Neural cell (in vitro differentiated cells): ENCODE results near the gene FURIN. TPM values are rescaled to one million over a fixed set of nuclear protein-coding genes. Genes with fewer than 3 reads are reported as not detected.

Experiments
- H2AFZ ChIP-seq: fragments of 200-600, 300-800 bp; sonication (generic), shearing (Covaris generic); 2 replicates; pipeline ENCODE4 v1.6.0; 2014; ENCODE audit warnings: low read depth, mild to moderate bottlenecking, antibody characterized with exemption, low read length, moderate library complexity
- H3F3A ChIP-seq: fragments of 200-600 bp; shearing (Covaris generic); 2 replicates; pipeline ENCODE4 v1.6.1; 2016; ENCODE audit warnings: mild to moderate bottlenecking, moderate library complexity, mixed read lengths, antibody characterized with exemption, low read length; ENCODE audit not compliant: insufficient read depth, poor library complexity, severe bottlenecking
- H3K27ac ChIP-seq: fragments of 200-600, 300-800 bp; sonication (generic), shearing (Covaris generic); 2 replicates; pipeline ENCODE4 v1.5.1; 2014; ENCODE audit warnings: mild to moderate bottlenecking, low read length, moderate library complexity
- H3K27me3 ChIP-seq: fragments of 300-800, 200-600 bp; sonication (generic), shearing (Covaris generic); 2 replicates; pipeline ENCODE4 v1.6.0; 2014; ENCODE audit warnings: mild to moderate bottlenecking, low read depth, low read length, moderate library complexity; ENCODE audit not compliant: insufficient read depth
- H3K36me3 ChIP-seq: fragments of 300-800, 200-600 bp; sonication (generic), shearing (Covaris generic); 2 replicates; pipeline ENCODE4 v1.5.1; 2014; ENCODE audit warnings: mild to moderate bottlenecking, antibody characterized with exemption, low read length, moderate library complexity; ENCODE audit not compliant: insufficient read depth
- H3K4me2 ChIP-seq: fragments of 300-800, 200-600 bp; sonication (generic), shearing (Covaris generic); 2 replicates; pipeline ENCODE4 v1.6.0; 2014; ENCODE audit warnings: mild to moderate bottlenecking, low read length
- H3K4me3 ChIP-seq: fragments of 300-800, 200-600 bp; sonication (generic), shearing (Covaris generic); 2 replicates; pipeline ENCODE4 v1.5.1; 2014; ENCODE audit warnings: mild to moderate bottlenecking, low read length, moderate library complexity
- H3K79me2 ChIP-seq: fragments of 200-600 bp; shearing (Covaris generic); replicated peaks from 2 replicates; pipeline ENCODE4 v1.6.0; 2014; ENCODE audit warnings: mild to moderate bottlenecking, low read length, moderate library complexity; ENCODE audit not compliant: insufficient read depth
- H3K9ac ChIP-seq: fragments of 300-800, 200-600 bp; sonication (generic), shearing (Covaris generic); 2 replicates; pipeline ENCODE4 v1.6.1; 2016; ENCODE audit warnings: mild to moderate bottlenecking, low read length, mixed read lengths
- H3K9me2 ChIP-seq: fragments of 200-600 bp; shearing (Covaris generic); 2 replicates; pipeline ENCODE4 v1.6.1; 2016; ENCODE audit warnings: mild to moderate bottlenecking, low read length, mixed read lengths; ENCODE audit not compliant: insufficient read depth
- H3K9me3 ChIP-seq: fragments of 200-600, 300-800 bp; sonication (generic), shearing (Covaris generic); 2 replicates; pipeline ENCODE4 v1.6.1; 2016; ENCODE audit warnings: mild to moderate bottlenecking, mixed run types, low read length, moderate library complexity, mixed read lengths
- H4K20me1 ChIP-seq: fragments of 200-600 bp; shearing (Covaris generic); 2 replicates; pipeline ENCODE4 v1.6.1; 2016; ENCODE audit warnings: mild to moderate bottlenecking, mixed run types; ENCODE audit not compliant: insufficient read depth
- CTCF ChIP-seq: fragments of 450-650 bp; IDR thresholded peaks from 2 replicates; pipeline ENCODE4 v1.5.1; 2014; ENCODE audit warnings: antibody characterized with exemption, mild to moderate bottlenecking, moderate library complexity; ENCODE audit not compliant: poor library complexity, severe bottlenecking
- EP300 ChIP-seq: fragments of 450-650 bp; conservative IDR thresholded peaks from 2 replicates; pipeline ENCODE4 v1.6.1; 2014; ENCODE audit warnings: antibody characterized with exemption, mild to moderate bottlenecking, moderate library complexity; ENCODE audit not compliant: poor library complexity, severe bottlenecking
- EZH2 ChIP-seq: fragments of 200-600, 300-800 bp; shearing (Covaris generic), sonication (generic); IDR thresholded peaks from 2 replicates; pipeline ENCODE4 v1.6.1; 2014; ENCODE audit warnings: antibody characterized with exemption, low read length, borderline replicate concordance, mild to moderate bottlenecking; ENCODE audit not compliant: insufficient read depth, poor library complexity, severe bottlenecking
- MXI1 ChIP-seq: fragments of 450-650 bp; conservative IDR thresholded peaks from 2 replicates; pipeline ENCODE4 v1.6.1; 2014; ENCODE audit warnings: antibody characterized with exemption, mild to moderate bottlenecking; ENCODE audit not compliant: poor library complexity, severe bottlenecking
- POLR2AphosphoS5 ChIP-seq: IDR thresholded peaks from 2 replicates; pipeline ENCODE4 v1.6.1; 2012
- RAD21 ChIP-seq: fragments of 450-650 bp; conservative IDR thresholded peaks from 2 replicates; pipeline ENCODE4 v1.6.1; 2014; ENCODE audit warnings: antibody characterized with exemption, mild to moderate bottlenecking, moderate library complexity
- REST ChIP-seq: IDR thresholded peaks from 2 replicates; pipeline ENCODE4 v1.6.1; 2012; ENCODE audit warnings: borderline replicate concordance
- SMC3 ChIP-seq: fragments of 450-650 bp; conservative IDR thresholded peaks from 2 replicates; pipeline ENCODE4 v1.6.1; 2014; ENCODE audit warnings: antibody characterized with exemption, mild to moderate bottlenecking, moderate library complexity; ENCODE audit not compliant: poor library complexity
- TAF1 ChIP-seq: IDR thresholded peaks from 2 replicates; pipeline ENCODE4 v1.6.1; 2012; ENCODE audit warnings: low read depth
- polyA plus RNA-seq: library from polyadenylated mRNA; depleted of rRNA; stranded (reverse); fragments of >200 nt; gene quantifications from 2 replicates; pipeline ENCODE4 v1.2.3, GENCODE V29; 2014
- small RNA-seq, 3 experiments: library from RNA; depleted of rRNA; stranded (forward); fragments of <200 nt; gene quantifications; one replicate each; pipeline ENCODE3, GENCODE V24; 2012

FURIN gene
- polyA plus RNA-seq, 1 donor from 2014 or later = 4.3 TPM

- Histone ChIP-seq H3K79me2 (peaks cover 16% of the 10 kb centered on the region), H3K27me3 (no peaks in the 10 kb centered on the region), H3K9me3 (no peaks in the 10 kb centered on the region), H3K4me3 (peak overlapping the region; percentile 94), H3F3A (no peaks in the 10 kb centered on the region), H3K9ac (peak overlapping the region; percentile 74), H3K9me2 (no peaks in the 10 kb centered on the region), H2AFZ (peak overlapping the region; percentile 66), H3K36me3 (no peaks in the 10 kb centered on the region), H3K4me2 (no peak overlapping the region), H3K27ac (no peak overlapping the region), H4K20me1 (no peaks in the 10 kb centered on the region)
- TF ChIP-seq EP300 = no peak
- TF ChIP-seq EZH2 = no peak
- TF ChIP-seq SMC3 = no peak
- TF ChIP-seq REST = no peak
- no peak for TF ChIP-seq MXI1
- TF ChIP-seq TAF1 = no peak
- TF ChIP-seq POLR2AphosphoS5 = no peak
- TF ChIP-seq RAD21 = no peak
- no peak for TF ChIP-seq CTCF
Measured at GRCh38 chr15:90932660-90932991, 64.2 kb downstream of the FURIN start.

Small RNA genes within 50 kb of the gene (small RNA-seq; reads per million reads assigned to genes)
- gene RN7SL363P = 0 reads per million in 3 experiments

Other genes starting within 250 kb of the FURIN start
- 2.2 and 4.5 TPM in 2 replicates for gene BLM, start 151.2 kb upstream of the FURIN start, polyA plus RNA-seq
- gene FES, start 15.9 kb downstream of the FURIN start, polyA plus RNA-seq = not detected in 2 replicates
- gene MAN2A2, start 34.7 kb downstream of the FURIN start, polyA plus RNA-seq = 59.8 and 102 TPM in 2 replicates
- gene HDDC3, start 64.0 kb downstream of the FURIN start, polyA plus RNA-seq = 20.1 and 34.6 TPM in 2 replicates
- 41.3 and 51.4 TPM in 2 replicates for gene UNC45A, start 66.7 kb downstream of the FURIN start, polyA plus RNA-seq
- gene RCCD1, start 86.3 kb downstream of the FURIN start, polyA plus RNA-seq = 4.5 and 8.2 TPM in 2 replicates
- gene PRC1, start 125.9 kb downstream of the FURIN start, polyA plus RNA-seq = 17.8 and 18.2 TPM in 2 replicates
- 52.5 and 54.9 TPM in 2 replicates for gene VPS33B, start 154.0 kb downstream of the FURIN start, polyA plus RNA-seq
- 0.38 and 0.68 TPM in 2 replicates for gene SV2B, start 231.7 kb downstream of the FURIN start, polyA plus RNA-seq